ENCODE results near the gene FGF11. TPM values are rescaled to one million over a fixed set of nuclear protein-coding genes. Genes with fewer than 3 reads are reported as not detected.

FGF11 gene
- total and polyA plus RNA-seq, 10 donors = 1.0 to 5.5 (median 3.0) TPM

GRCh38 chr17:7476951-7477350, 37.6 kb downstream of the FGF11 start:
- peaks cover 35 to 95% (median 69%) of the 10 kb centered on the region in 6 donors for H3K4me1 ChIP-seq
- WGBS, 5 donors = 76 to 97% (median 88%) methylated on average over 3 to 5 of the region's 5 CpGs
- no peaks in the 10 kb centered on the region for H3K9me3 ChIP-seq
- TF ChIP-seq, protein P1, sequence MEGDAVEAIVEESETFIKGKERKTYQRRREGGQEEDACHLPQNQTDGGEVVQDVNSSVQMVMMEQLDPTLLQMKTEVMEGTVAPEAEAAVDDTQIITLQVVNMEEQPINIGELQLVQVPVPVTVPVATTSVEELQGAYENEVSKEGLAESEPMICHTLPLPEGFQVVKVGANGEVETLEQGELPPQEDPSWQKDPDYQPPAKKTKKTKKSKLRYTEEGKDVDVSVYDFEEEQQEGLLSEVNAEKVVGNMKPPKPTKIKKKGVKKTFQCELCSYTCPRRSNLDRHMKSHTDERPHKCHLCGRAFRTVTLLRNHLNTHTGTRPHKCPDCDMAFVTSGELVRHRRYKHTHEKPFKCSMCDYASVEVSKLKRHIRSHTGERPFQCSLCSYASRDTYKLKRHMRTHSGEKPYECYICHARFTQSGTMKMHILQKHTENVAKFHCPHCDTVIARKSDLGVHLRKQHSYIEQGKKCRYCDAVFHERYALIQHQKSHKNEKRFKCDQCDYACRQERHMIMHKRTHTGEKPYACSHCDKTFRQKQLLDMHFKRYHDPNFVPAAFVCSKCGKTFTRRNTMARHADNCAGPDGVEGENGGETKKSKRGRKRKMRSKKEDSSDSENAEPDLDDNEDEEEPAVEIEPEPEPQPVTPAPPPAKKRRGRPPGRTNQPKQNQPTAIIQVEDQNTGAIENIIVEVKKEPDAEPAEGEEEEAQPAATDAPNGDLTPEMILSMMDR (IDR thresholded peaks at IDR 0.05 in 8 of 11, conservative IDR thresholded peaks at IDR 0.05 in 3 of 11) = no peak
- no peak for TF ChIP-seq POLR2A (IDR thresholded peaks at IDR 0.05)
- TF ChIP-seq POLR2AphosphoS5 (IDR thresholded peaks at IDR 0.05) = no peak
- peak overlapping the region in 7 of 8 donors; percentile 98 to 100 (median 99) for H3K27ac ChIP-seq
- intact Hi-C loops (cut with DNase I; ENCODE audit: low total_unique reads) = no loop called here
- peaks cover 0 to 7% (median 0%) of the 10 kb centered on the region in 6 donors for H3K36me3 ChIP-seq
- H3K4me3 ChIP-seq = peak overlapping the region in 4 of 8 donors; percentile 72 to 94 (median 84)
- no peaks in the 10 kb centered on the region for H3K27me3 ChIP-seq (replicated peaks in 1 of 7)
- no peak for DNase-seq

GRCh38 chr17:7477392-7478275, 38.3 kb downstream of the FGF11 start:
- peak overlapping the region in 7 of 8 donors; percentile 66 to 94 (median 83) for H3K4me3 ChIP-seq
- 32 to 40% (median 33%) methylated on average over 23 to 26 of the region's 26 CpGs for WGBS, 5 donors
- intact Hi-C loops (cut with DNase I; ENCODE audit: low total_unique reads) = no loop called here
- peaks cover 32 to 95% (median 66%) of the 10 kb centered on the region in 6 donors for H3K4me1 ChIP-seq
- peaks cover 0 to 7% (median 0%) of the 10 kb centered on the region in 6 donors for H3K36me3 ChIP-seq
- H3K9me3 ChIP-seq = no peaks in the 10 kb centered on the region
- no peaks in the 10 kb centered on the region for H3K27me3 ChIP-seq (replicated peaks in 1 of 7)
- DNase-seq = peak; percentile 81
- peak; percentile 48 to 74 (median 71) for TF ChIP-seq POLR2AphosphoS5 (IDR thresholded peaks at IDR 0.05)
- TF ChIP-seq, protein P1 (IDR thresholded peaks at IDR 0.05 in 8 of 11, conservative IDR thresholded peaks at IDR 0.05 in 3 of 11) = no peak
- no peak for TF ChIP-seq POLR2A (IDR thresholded peaks at IDR 0.05)
- peak overlapping the region; percentile 98 to 100 (median 99) for H3K27ac ChIP-seq

- DNase-seq = peak; percentile 91
- Histone ChIP-seq H3K4me1 (peaks cover 31 to 94% (median 71%) of the 10 kb centered on the region in 6 donors), H3K27me3 (replicated peaks in 1 of 7) (no peaks in the 10 kb centered on the region), H3K4me3 (peak overlapping the region; percentile 66 to 94 (median 83)), H3K9me3 (no peaks in the 10 kb centered on the region), H3K27ac (peak overlapping the region; percentile 98 to 100 (median 99)), H3K36me3 (peaks cover 0 to 7% (median 0%) of the 10 kb centered on the region in 6 donors)
- TF ChIP-seq POLR2A (IDR thresholded peaks at IDR 0.05) (no peak), POLR2AphosphoS5 (IDR thresholded peaks at IDR 0.05) (peak in 1 of 3 donors; percentile 73)
- TF ChIP-seq, protein P1 (IDR thresholded peaks at IDR 0.05 in 8 of 11, conservative IDR thresholded peaks at IDR 0.05 in 3 of 11) = peak in 2 of 11 experiments; percentile 6 to 14
- WGBS, 5 donors = 22 to 43% (median 27%) methylated on average over 24 to 40 of the region's 40 CpGs
- intact Hi-C loops (cut with DNase I; ENCODE audit: low total_unique reads) = no loop called here
These were observed 39.2 kb downstream of the FGF11 start for GRCh38 chr17:7478276-7479212.

All from spleen (tissue), 11 donors.